ENCODE results near the gene LIFR.

Gene LIFR

GRCh38 chr5:38467353-38468040 lies 88.9 kb downstream of the LIFR start:
- Histone ChIP-seq H3K4me3 (ENCODE audit: low read depth, low read length) (no peak overlapping the region), H3K4me1 (no peaks in the 10 kb centered on the region), H3K9me3 (no peaks in the 10 kb centered on the region), H3K36me3 (no peaks in the 10 kb centered on the region), H3K27me3 (no peaks in the 10 kb centered on the region)
- DNase-seq, result no peak
- no peak for TF ChIP-seq CTCF (IDR thresholded peaks at IDR 0.05; ENCODE audit: low read depth, low read length)

- Histone ChIP-seq H3K9me3 (no peaks in the 10 kb centered on the region), H3K4me1 (no peaks in the 10 kb centered on the region)
Observed at GRCh38 chr5:38466424-38467189, 89.8 kb downstream of the LIFR start.

GRCh38 chr5:38465702-38466423 lies 90.6 kb downstream of the LIFR start:
- no peak for TF ChIP-seq CTCF (IDR thresholded peaks at IDR 0.05; ENCODE audit: low read depth, low read length)
- H3K4me1 ChIP-seq, result no peaks in the 10 kb centered on the region

More at GRCh38 chr5:38466424-38467189, 89.8 kb downstream of the LIFR start:
- H3K4me3 ChIP-seq (ENCODE audit: low read depth, low read length), result no peak overlapping the region
- TF ChIP-seq CTCF (IDR thresholded peaks at IDR 0.05; ENCODE audit: low read depth, low read length), result no peak
- no peaks in the 10 kb centered on the region for H3K27me3 ChIP-seq
- H3K36me3 ChIP-seq, result no peaks in the 10 kb centered on the region
- no peak for DNase-seq

GRCh38 chr5:38465061-38465460 lies 91.4 kb downstream of the LIFR start:
- no peak for DNase-seq

More at GRCh38 chr5:38465702-38466423, 90.6 kb downstream of the LIFR start:
- Histone ChIP-seq H3K36me3 (no peaks in the 10 kb centered on the region), H3K27me3 (no peaks in the 10 kb centered on the region), H3K4me3 (ENCODE audit: low read depth, low read length) (no peak overlapping the region), H3K9me3 (no peaks in the 10 kb centered on the region)
- no peak for DNase-seq

GRCh38 chr5:38463634-38464521 lies 92.6 kb downstream of the LIFR start:
- Histone ChIP-seq H3K4me1 (no peaks in the 10 kb centered on the region), H3K4me3 (ENCODE audit: low read depth, low read length) (no peak overlapping the region), H3K9me3 (no peaks in the 10 kb centered on the region), H3K36me3 (no peaks in the 10 kb centered on the region), H3K27me3 (no peaks in the 10 kb centered on the region)
- TF ChIP-seq CTCF (IDR thresholded peaks at IDR 0.05; ENCODE audit: low read depth, low read length), result no peak
- DNase-seq, result no peak

More at GRCh38 chr5:38465061-38465460, 91.4 kb downstream of the LIFR start:
- Histone ChIP-seq H3K4me1 (no peaks in the 10 kb centered on the region), H3K4me3 (ENCODE audit: low read depth, low read length) (no peak overlapping the region), H3K36me3 (no peaks in the 10 kb centered on the region), H3K9me3 (no peaks in the 10 kb centered on the region), H3K27me3 (no peaks in the 10 kb centered on the region)
- TF ChIP-seq CTCF (IDR thresholded peaks at IDR 0.05; ENCODE audit: low read depth, low read length), result no peak

All from BE2C (cell line).